NCI-H2107 (cell line): ENCODE data around the gene PLCH1.
"Not testable (repeated sequence)": the region's sequence is repeated elsewhere in the genome, so short reads cannot be mapped to it uniquely, and the experiment has no call there.

ENCODE experiments used
- DNase-seq: peaks from one replicate; lab custom pipeline; 2025; lab: John Stamatoyannopoulos, UW

PLCH1 gene

GRCh38 chr3:155643581-155644165 is 101.2 kb downstream of the PLCH1 start:
- no peak for DNase-seq

GRCh38 chr3:155641956-155642355 is 102.9 kb downstream of the PLCH1 start:
- no peak for DNase-seq

- no peak for DNase-seq
Measured at GRCh38 chr3:155640098-155640497, 104.8 kb downstream of the PLCH1 start.

GRCh38 chr3:155639462-155640055 is 105.3 kb downstream of the PLCH1 start:
- no peak for DNase-seq

GRCh38 chr3:155638461-155638860 is 106.4 kb downstream of the PLCH1 start:
- not testable (repeated sequence) for DNase-seq

- no peak for DNase-seq
Measured at GRCh38 chr3:155637567-155637966, 107.3 kb downstream of the PLCH1 start.

GRCh38 chr3:155635056-155635455 is 109.8 kb downstream of the PLCH1 start:
- DNase-seq: no peak

- DNase-seq: no peak
Measured at GRCh38 chr3:155634121-155634719, 110.7 kb downstream of the PLCH1 start.

- no peak for DNase-seq
Measured at GRCh38 chr3:155631323-155632019, 113.4 kb downstream of the PLCH1 start.

- DNase-seq: no peak
Measured at GRCh38 chr3:155629556-155629955, 115.3 kb downstream of the PLCH1 start.

GRCh38 chr3:155629056-155629455 is 115.8 kb downstream of the PLCH1 start:
- DNase-seq: no peak

GRCh38 chr3:155622647-155623046 is 122.2 kb downstream of the PLCH1 start:
- DNase-seq: not testable (repeated sequence)

- not testable (repeated sequence) for DNase-seq
Measured at GRCh38 chr3:155620552-155620951, 124.3 kb downstream of the PLCH1 start.

GRCh38 chr3:155619118-155619915 is 125.6 kb downstream of the PLCH1 start:
- DNase-seq: no peak

- DNase-seq: no peak
Measured at GRCh38 chr3:155618543-155618942, 126.3 kb downstream of the PLCH1 start.

- DNase-seq: no peak
Measured at GRCh38 chr3:155617346-155617925, 127.4 kb downstream of the PLCH1 start.

GRCh38 chr3:155615141-155615540 is 129.7 kb downstream of the PLCH1 start:
- not testable (repeated sequence) for DNase-seq

- not testable (repeated sequence) for DNase-seq
Measured at GRCh38 chr3:155614410-155614809, 130.5 kb downstream of the PLCH1 start.

GRCh38 chr3:155611456-155611855 is 133.4 kb downstream of the PLCH1 start:
- no peak for DNase-seq

GRCh38 chr3:155609586-155609985 is 135.3 kb downstream of the PLCH1 start:
- DNase-seq: no peak

- DNase-seq: no peak
Measured at GRCh38 chr3:155608228-155608920, 136.5 kb downstream of the PLCH1 start.
